SK-N-SH (cell line): ENCODE data around the gene UVRAG. TPM values are rescaled to one million over a fixed set of nuclear protein-coding genes. Genes with fewer than 3 reads are reported as not detected.

Experiments
- CTCF ChIA-PET: fragments of 300-600, 350-600 bp; formaldehyde crosslinking; extraction: SDS; loops from one replicate; lab custom pipeline; 2021; lab: Yijun Ruan, JAX
- POLR2A ChIA-PET: fragments of 350-600 bp; sonication (Branson Sonifier 250); formaldehyde crosslinking; extraction: SDS; loops from one replicate; lab custom pipeline; 2020; ENCODE audit warnings: antibody characterized with exemption, inconsistent platforms; lab: Yijun Ruan, JAX
- DNase-seq: peaks from one replicate; pipeline ENCODE4 v3.0.0; 2012
- H2AFZ ChIP-seq: fragments of 200-600 bp; sonication (generic); 2 replicates; pipeline ENCODE4 v1.8.1; 2016; ENCODE audit warnings: antibody characterized with exemption, mild to moderate bottlenecking, low read depth
- H3F3A ChIP-seq: fragments of 200-600 bp; sonication (generic); replicated peaks from 2 replicates; pipeline ENCODE3; 2016; ENCODE audit warnings: antibody characterized with exemption, mild to moderate bottlenecking; ENCODE audit not compliant: insufficient read depth
- H3K27ac ChIP-seq, 2 experiments: fragments of 200-500 bp in 1 of 2; fragments of 200-600 bp in 1 of 2; sonication (Bioruptor generic) in 1 of 2; sonication (generic), shearing (Covaris generic) in 1 of 2; 2 replicates each; pipeline versions ENCODE4 v1.5.1 to v1.6.1; 2014 to 2016; ENCODE audit warnings: low read depth in 2 of 2, inconsistent platforms in 1 of 2, low read length in 1 of 2, mild to moderate bottlenecking in 1 of 2, mixed read lengths in 1 of 2
- H3K27me3 ChIP-seq: fragments of 200-600 bp; sonication (generic), shearing (Covaris generic); 2 replicates; pipeline ENCODE4 v1.6.1; 2016; ENCODE audit warnings: mixed run types; ENCODE audit not compliant: insufficient read depth
- H3K36me3 ChIP-seq, 2 experiments: fragments of 200-500 bp in 1 of 2; fragments of 200-600 bp in 1 of 2; sonication (Bioruptor generic) in 1 of 2; sonication (generic) in 1 of 2; replicated peaks in 1 of 2; 2 replicates each; pipeline versions ENCODE3 to v1.5.1; 2014 to 2016; ENCODE audit warnings: low read length in 1 of 2, mild to moderate bottlenecking in 1 of 2; ENCODE audit not compliant: insufficient read depth in 2 of 2, control insufficient read depth in 1 of 2
- H3K4me1 ChIP-seq, 2 experiments: fragments of 200-500 bp in 1 of 2; fragments of 200-600 bp in 1 of 2; sonication (Bioruptor generic) in 1 of 2; sonication (generic), shearing (Covaris generic) in 1 of 2; 2 replicates each; pipeline versions ENCODE4 v1.5.1 to v1.6.1; 2014 to 2016; ENCODE audit warnings: low read depth in 1 of 2, low read length in 1 of 2, mixed run types in 1 of 2; ENCODE audit not compliant: insufficient read depth in 2 of 2, control insufficient read depth in 1 of 2
- H3K4me2 ChIP-seq: fragments of 200-600 bp; sonication (generic), shearing (Covaris generic); 2 replicates; pipeline ENCODE4 v1.6.1; 2017; ENCODE audit warnings: mixed run types
- H3K4me3 ChIP-seq, 2 experiments: fragments of 200-500 bp in 1 of 2; fragments of 200-600 bp in 1 of 2; sonication (Bioruptor generic) in 1 of 2; sonication (generic), shearing (Covaris generic) in 1 of 2; 2 replicates each; pipeline versions ENCODE4 v1.5.1 to v1.8.1; 2014 to 2016; ENCODE audit warnings: low read depth in 2 of 2, inconsistent platforms in 1 of 2, low read length in 1 of 2, mild to moderate bottlenecking in 1 of 2, mixed read lengths in 1 of 2, moderate library complexity in 1 of 2
- H3K79me2 ChIP-seq: fragments of 200-600 bp; sonication (generic); 2 replicates; pipeline ENCODE4 v1.8.1; 2017; ENCODE audit warnings: mild to moderate bottlenecking; ENCODE audit not compliant: insufficient read depth
- H3K9ac ChIP-seq: fragments of 200-600 bp; sonication (generic); 2 replicates; pipeline ENCODE4 v1.6.1; 2017; ENCODE audit warnings: mixed run types
- H3K9me2 ChIP-seq: fragments of 200-600 bp; sonication (generic); 2 replicates; pipeline ENCODE4 v1.6.1; 2017; ENCODE audit warnings: mixed run types
- H3K9me3 ChIP-seq: fragments of 200-600 bp; sonication (generic); 2 replicates; pipeline ENCODE4 v1.6.1; 2017; ENCODE audit warnings: mixed run types, mild to moderate bottlenecking, moderate library complexity
- H4K20me1 ChIP-seq: fragments of 200-600 bp; sonication (generic); 2 replicates; pipeline ENCODE4 v1.6.1; 2017; ENCODE audit warnings: mild to moderate bottlenecking, mixed run types; ENCODE audit not compliant: insufficient read depth
- CHD2 ChIP-seq: fragments of 150-350 bp; IDR thresholded peaks from 2 replicates; pipeline ENCODE4 v1.6.1; 2018; ENCODE audit warnings: low read length; ENCODE audit not compliant: partially characterized antibody
- FOXJ3 ChIP-seq: sonication (generic); formaldehyde crosslinking; IDR thresholded peaks from 2 replicates; pipeline ENCODE4 v1.5.1; 2020; ENCODE audit warnings: mild to moderate bottlenecking, missing genetic modification reagents
- FOXM1 ChIP-seq: IDR thresholded peaks from 2 replicates; pipeline ENCODE4 v1.4.0; 2012; ENCODE audit warnings: low read depth, mild to moderate bottlenecking
- GATA2 ChIP-seq: sonication (generic); formaldehyde crosslinking; IDR thresholded peaks from 2 replicates; pipeline ENCODE4 v1.5.0; 2020; ENCODE audit warnings: mild to moderate bottlenecking, missing genetic modification reagents
- NFIC ChIP-seq: IDR thresholded peaks from 2 replicates; pipeline ENCODE4 v1.4.0; 2012; ENCODE audit warnings: borderline replicate concordance
- RAD21 ChIP-seq: IDR thresholded peaks from 2 replicates; pipeline ENCODE4 v1.6.1; 2012; ENCODE audit warnings: mild to moderate bottlenecking, low read length
- REST ChIP-seq: IDR thresholded peaks from 2 replicates; pipeline ENCODE4 v1.6.1; 2012; ENCODE audit warnings: mild to moderate bottlenecking, low read depth, low read length, moderate library complexity
- SIN3A ChIP-seq: IDR thresholded peaks from 2 replicates; pipeline ENCODE4 v1.6.1; 2012; ENCODE audit warnings: low read depth, mild to moderate bottlenecking, low read length, moderate library complexity, borderline replicate concordance
- SMC3 ChIP-seq: IDR thresholded peaks from 2 replicates; pipeline ENCODE4 v1.6.1; 2012; ENCODE audit warnings: low read depth, low read length, improper control_type of control experiment
- TAF1 ChIP-seq: IDR thresholded peaks from 2 replicates; pipeline ENCODE4 v1.6.1; 2012; ENCODE audit warnings: low read depth, mild to moderate bottlenecking, low read length, moderate library complexity, borderline replicate concordance
- WGBS: methylation state at CpG from one replicate; pipeline ENCODE4 v1.1.6; 2017; ENCODE audit warnings: low lambda C conversion rate; 5-methylcytosine and 5-hydroxymethylcytosine counted together
- polyA plus RNA-seq, 3 experiments: library from polyadenylated mRNA; depleted of rRNA; stranded (reverse); fragments of >200 nt; gene quantifications; 2 replicates each; pipeline ENCODE4 v1.2.3, GENCODE V29; 2012
- TF ChIP-seq, protein P1 (sequence below): fragments of 200-600 bp; sonication (generic); IDR thresholded peaks from 2 replicates; pipeline ENCODE4 v1.6.1; 2017; ENCODE audit warnings: antibody characterized with exemption, mild to moderate bottlenecking, moderate library complexity
- TF ChIP-seq, protein P2 (sequence below): IDR thresholded peaks from 2 replicates; pipeline ENCODE4 v1.4.0; 2012; ENCODE audit warnings: low read depth, borderline replicate concordance
- TF ChIP-seq, protein P3 (sequence below): fragments of 150-350 bp; IDR thresholded peaks from 2 replicates; pipeline ENCODE4 v1.6.1; 2016; ENCODE audit warnings: mild to moderate bottlenecking, low read depth, low read length

Gene UVRAG
- polyA plus RNA-seq, 1 of the 3 experiments (the other 2 are of a cell fraction), result 5.8 TPM

GRCh38 chr11:75924966-75925784 is 110.2 kb downstream of the UVRAG start (continued):
- TF ChIP-seq, protein P1, sequence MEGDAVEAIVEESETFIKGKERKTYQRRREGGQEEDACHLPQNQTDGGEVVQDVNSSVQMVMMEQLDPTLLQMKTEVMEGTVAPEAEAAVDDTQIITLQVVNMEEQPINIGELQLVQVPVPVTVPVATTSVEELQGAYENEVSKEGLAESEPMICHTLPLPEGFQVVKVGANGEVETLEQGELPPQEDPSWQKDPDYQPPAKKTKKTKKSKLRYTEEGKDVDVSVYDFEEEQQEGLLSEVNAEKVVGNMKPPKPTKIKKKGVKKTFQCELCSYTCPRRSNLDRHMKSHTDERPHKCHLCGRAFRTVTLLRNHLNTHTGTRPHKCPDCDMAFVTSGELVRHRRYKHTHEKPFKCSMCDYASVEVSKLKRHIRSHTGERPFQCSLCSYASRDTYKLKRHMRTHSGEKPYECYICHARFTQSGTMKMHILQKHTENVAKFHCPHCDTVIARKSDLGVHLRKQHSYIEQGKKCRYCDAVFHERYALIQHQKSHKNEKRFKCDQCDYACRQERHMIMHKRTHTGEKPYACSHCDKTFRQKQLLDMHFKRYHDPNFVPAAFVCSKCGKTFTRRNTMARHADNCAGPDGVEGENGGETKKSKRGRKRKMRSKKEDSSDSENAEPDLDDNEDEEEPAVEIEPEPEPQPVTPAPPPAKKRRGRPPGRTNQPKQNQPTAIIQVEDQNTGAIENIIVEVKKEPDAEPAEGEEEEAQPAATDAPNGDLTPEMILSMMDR, result no peak
- no peak for TF ChIP-seq FOXJ3 (CRISPR knock-in tag)
- no peak for TF ChIP-seq SMC3
- no peak for TF ChIP-seq RAD21
- TF ChIP-seq, protein P2, sequence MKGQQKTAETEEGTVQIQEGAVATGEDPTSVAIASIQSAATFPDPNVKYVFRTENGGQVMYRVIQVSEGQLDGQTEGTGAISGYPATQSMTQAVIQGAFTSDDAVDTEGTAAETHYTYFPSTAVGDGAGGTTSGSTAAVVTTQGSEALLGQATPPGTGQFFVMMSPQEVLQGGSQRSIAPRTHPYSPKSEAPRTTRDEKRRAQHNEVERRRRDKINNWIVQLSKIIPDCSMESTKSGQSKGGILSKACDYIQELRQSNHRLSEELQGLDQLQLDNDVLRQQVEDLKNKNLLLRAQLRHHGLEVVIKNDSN, result no peak
- TF ChIP-seq CHD2, result no peak
- TF ChIP-seq SIN3A, result no peak; the same call in 1 of the 2 replicates
- TF ChIP-seq NFIC, result peak; percentile 80
- TF ChIP-seq GATA2, result no peak
- TF ChIP-seq, protein P3, sequence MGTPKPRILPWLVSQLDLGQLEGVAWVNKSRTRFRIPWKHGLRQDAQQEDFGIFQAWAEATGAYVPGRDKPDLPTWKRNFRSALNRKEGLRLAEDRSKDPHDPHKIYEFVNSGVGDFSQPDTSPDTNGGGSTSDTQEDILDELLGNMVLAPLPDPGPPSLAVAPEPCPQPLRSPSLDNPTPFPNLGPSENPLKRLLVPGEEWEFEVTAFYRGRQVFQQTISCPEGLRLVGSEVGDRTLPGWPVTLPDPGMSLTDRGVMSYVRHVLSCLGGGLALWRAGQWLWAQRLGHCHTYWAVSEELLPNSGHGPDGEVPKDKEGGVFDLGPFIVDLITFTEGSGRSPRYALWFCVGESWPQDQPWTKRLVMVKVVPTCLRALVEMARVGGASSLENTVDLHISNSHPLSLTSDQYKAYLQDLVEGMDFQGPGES, result no peak
- TF ChIP-seq REST, result no peak
- TF ChIP-seq, all 33 proteins: peak for 6

GRCh38 chr11:75925785-75926164 is 110.8 kb downstream of the UVRAG start:
- H2AFZ ChIP-seq, result no peak overlapping the region
- H3F3A ChIP-seq, result no peaks in the 10 kb centered on the region
- DNase-seq, result no peak
- no peaks in the 10 kb centered on the region for H3K27me3 ChIP-seq
- peaks cover 0 to 12% of the 10 kb centered on the region in 2 experiments; a peak in 2 of 4 replicates for H3K4me1 ChIP-seq
- H3K27ac ChIP-seq, result peak overlapping the region; percentile 40 to 66; a peak in 2 of 4 replicates
- H3K9ac ChIP-seq, result no peak overlapping the region
- TF ChIP-seq FOXM1, result no peak
- TF ChIP-seq, protein P3, result no peak
- TF ChIP-seq TAF1, result no peak
- TF ChIP-seq GATA2, result no peak
- 96% methylated on average over 1 of the region's 1 CpG for WGBS
- ChIA-PET CTCF (no interaction called here), POLR2A (no interaction called here)
- no peak overlapping the region for H3K4me3 ChIP-seq
- no peaks in the 10 kb centered on the region for H3K9me2 ChIP-seq
- peaks cover 6% of the 10 kb centered on the region; the same call in 1 of the 2 replicates for H3K79me2 ChIP-seq
- H3K36me3 ChIP-seq, result no peaks in the 10 kb centered on the region
- no peaks in the 10 kb centered on the region for H4K20me1 ChIP-seq
- H3K4me2 ChIP-seq, result peak overlapping the region; percentile 18; the same call in 1 of the 2 replicates
- H3K9me3 ChIP-seq, result no peaks in the 10 kb centered on the region
